Mesendoderm (in vitro differentiated cells): ENCODE data around the gene DCAF4.

Source experiments
- DNase-seq: peaks from one replicate; pipeline ENCODE4 v3.0.0; 2013
- H2AK5ac ChIP-seq: 2 replicates; pipeline ENCODE4 v1.6.1; 2013; ENCODE audit warnings: low read length, inconsistent platforms
- H2BK120ac ChIP-seq: 2 replicates; pipeline ENCODE4 v1.6.1; 2013; ENCODE audit warnings: low read depth, mild to moderate bottlenecking, low read length, moderate library complexity, mixed read lengths
- H2BK15ac ChIP-seq: replicated peaks from 2 replicates; pipeline ENCODE4 v1.6.1; 2013; ENCODE audit warnings: low read depth, mild to moderate bottlenecking, moderate library complexity
- H2BK5ac ChIP-seq: 2 replicates; pipeline ENCODE4 v1.6.1; 2013; ENCODE audit warnings: low read length, inconsistent platforms
- H3K18ac ChIP-seq: 2 replicates; pipeline ENCODE4 v1.6.1; 2013; ENCODE audit warnings: mild to moderate bottlenecking, low read length, mixed read lengths
- H3K23ac ChIP-seq: one replicate; pipeline ENCODE4 v1.6.1; 2013; ENCODE audit warnings: low read length
- H3K27ac ChIP-seq: 2 replicates; pipeline ENCODE4 v1.5.1; 2013; ENCODE audit warnings: low read depth, mild to moderate bottlenecking, inconsistent platforms, low read length, moderate library complexity
- H3K27me3 ChIP-seq: 2 replicates; pipeline ENCODE4 v1.6.1; 2013; ENCODE audit warnings: low read length, control low read depth, mild to moderate bottlenecking, inconsistent platforms; ENCODE audit not compliant: insufficient read depth, poor library complexity
- H3K36me3 ChIP-seq: 2 replicates; pipeline ENCODE4 v1.6.1; 2013; ENCODE audit warnings: low read length, inconsistent platforms; ENCODE audit not compliant: control insufficient read depth, insufficient read depth
- H3K4ac ChIP-seq: one replicate; pipeline ENCODE4 v1.6.1; 2013; ENCODE audit warnings: low read depth, mild to moderate bottlenecking, low read length, moderate library complexity
- H3K4me1 ChIP-seq: 2 replicates; pipeline ENCODE4 v1.6.1; 2013; ENCODE audit warnings: low read depth, low read length, inconsistent platforms; ENCODE audit not compliant: control insufficient read depth
- H3K4me2 ChIP-seq: 2 replicates; pipeline ENCODE4 v1.6.1; 2013; ENCODE audit warnings: low read length
- H3K4me3 ChIP-seq: 2 replicates; pipeline ENCODE4 v1.5.1; 2013; ENCODE audit warnings: mild to moderate bottlenecking, low read length
- H3K56ac ChIP-seq: one replicate; pipeline ENCODE4 v1.6.1; 2013; ENCODE audit warnings: low read length
- H3K79me1 ChIP-seq: 2 replicates; pipeline ENCODE4 v1.6.1; 2013; ENCODE audit warnings: low read length, inconsistent platforms
- H3K79me2 ChIP-seq: 2 replicates; pipeline ENCODE4 v1.6.1; 2013; ENCODE audit warnings: mild to moderate bottlenecking, low read length; ENCODE audit not compliant: control insufficient read depth, insufficient read depth
- H3K9ac ChIP-seq: 2 replicates; pipeline ENCODE4 v1.6.1; 2013; ENCODE audit warnings: low read length, inconsistent platforms
- H4K5ac ChIP-seq: one replicate; pipeline ENCODE4 v1.6.1; 2013; ENCODE audit warnings: low read length
- H4K8ac ChIP-seq: one replicate; pipeline ENCODE4 v1.6.1; 2013; ENCODE audit warnings: low read depth, mild to moderate bottlenecking, control low read depth, low read length, moderate library complexity
- WGBS: extraction: QIAGEN DNeasy Blood & Tissue Kit; methylation state at CpG from one replicate; pipeline ENCODE4 v1.1.7; 2013; ENCODE audit warnings: low lambda C conversion rate, missing lambda C conversion rate; ENCODE audit not compliant: insufficient coverage; ENCODE audit errors: extremely low coverage; 5-methylcytosine and 5-hydroxymethylcytosine counted together

DCAF4 gene

GRCh38 chr14:72978856-72979255, 52.6 kb downstream of the DCAF4 start:
- no peak overlapping the region for H2BK120ac ChIP-seq
- no peaks in the 10 kb centered on the region for H3K79me1 ChIP-seq
- H2BK5ac ChIP-seq: no peak overlapping the region
- H3K4me2 ChIP-seq: no peak overlapping the region
- H3K9ac ChIP-seq: no peak overlapping the region
- WGBS: no CpG with 5 or more reads among the region's 9 CpGs
- H4K5ac ChIP-seq: no peak overlapping the region
- no peak for DNase-seq
- no peak overlapping the region for H3K18ac ChIP-seq
- no peak overlapping the region for H3K27ac ChIP-seq
- H3K4ac ChIP-seq: no peak overlapping the region
- no peaks in the 10 kb centered on the region for H3K79me2 ChIP-seq
- no peak overlapping the region for H3K4me3 ChIP-seq
- H4K8ac ChIP-seq: no peak overlapping the region
- no peak overlapping the region for H2AK5ac ChIP-seq
- H2BK15ac ChIP-seq: no peak overlapping the region
- no peaks in the 10 kb centered on the region for H3K4me1 ChIP-seq
- no peaks in the 10 kb centered on the region for H3K27me3 ChIP-seq
- no peak overlapping the region for H3K56ac ChIP-seq
- peaks cover 2% of the 10 kb centered on the region for H3K36me3 ChIP-seq
- H3K23ac ChIP-seq: no peak overlapping the region

- H4K5ac ChIP-seq: no peak overlapping the region
- H3K27me3 ChIP-seq: no peaks in the 10 kb centered on the region
- H3K4ac ChIP-seq: no peak overlapping the region
- no peak overlapping the region for H3K18ac ChIP-seq
- no peak overlapping the region for H2BK120ac ChIP-seq
- no peak overlapping the region for H3K23ac ChIP-seq
- DNase-seq: no peak
- no peak overlapping the region for H3K4me2 ChIP-seq
- no peak overlapping the region for H4K8ac ChIP-seq
- no CpG with 5 or more reads among the region's 8 CpGs for WGBS
- H3K79me1 ChIP-seq: no peaks in the 10 kb centered on the region
- H3K27ac ChIP-seq: no peak overlapping the region
- no peak overlapping the region for H2BK5ac ChIP-seq
- H2BK15ac ChIP-seq: no peak overlapping the region
- no peak overlapping the region for H3K4me3 ChIP-seq
- no peak overlapping the region for H2AK5ac ChIP-seq
- no peak overlapping the region for H3K9ac ChIP-seq
- H3K56ac ChIP-seq: no peak overlapping the region
- no peaks in the 10 kb centered on the region for H3K36me3 ChIP-seq
- H3K4me1 ChIP-seq: no peaks in the 10 kb centered on the region
- no peaks in the 10 kb centered on the region for H3K79me2 ChIP-seq
These were observed 54.6 kb downstream of the DCAF4 start for GRCh38 chr14:72980863-72981262.

- H3K36me3 ChIP-seq: no peaks in the 10 kb centered on the region
- no peak overlapping the region for H4K8ac ChIP-seq
- no peak overlapping the region for H2BK5ac ChIP-seq
- no peaks in the 10 kb centered on the region for H3K79me1 ChIP-seq
- H2BK120ac ChIP-seq: no peak overlapping the region
- H3K4me2 ChIP-seq: no peak overlapping the region
- DNase-seq: no peak
- no peak overlapping the region for H3K4me3 ChIP-seq
- no peak overlapping the region for H3K4ac ChIP-seq
- no peak overlapping the region for H3K18ac ChIP-seq
- H3K27ac ChIP-seq: no peak overlapping the region
- no peaks in the 10 kb centered on the region for H3K4me1 ChIP-seq
- H3K23ac ChIP-seq: no peak overlapping the region
- H4K5ac ChIP-seq: no peak overlapping the region
- H3K27me3 ChIP-seq: no peaks in the 10 kb centered on the region
- no peak overlapping the region for H2AK5ac ChIP-seq
- H3K79me2 ChIP-seq: no peaks in the 10 kb centered on the region
- H2BK15ac ChIP-seq: no peak overlapping the region
- no peak overlapping the region for H3K9ac ChIP-seq
- no CpG with 5 or more reads among the region's 3 CpGs for WGBS
- H3K56ac ChIP-seq: no peak overlapping the region
These were observed 56.0 kb downstream of the DCAF4 start for GRCh38 chr14:72982146-72982708.

GRCh38 chr14:72986214-72986613, 60.0 kb downstream of the DCAF4 start:
- Histone ChIP-seq H3K4me1 (no peaks in the 10 kb centered on the region), H3K9ac (no peak overlapping the region), H3K23ac (no peak overlapping the region), H4K5ac (no peak overlapping the region), H3K27ac (no peak overlapping the region), H3K4ac (no peak overlapping the region), H3K4me2 (no peak overlapping the region), H3K79me2 (no peaks in the 10 kb centered on the region), H3K36me3 (no peaks in the 10 kb centered on the region), H3K56ac (no peak overlapping the region), H4K8ac (no peak overlapping the region), H2BK120ac (no peak overlapping the region), H3K79me1 (no peaks in the 10 kb centered on the region), H2AK5ac (no peak overlapping the region), H3K4me3 (no peak overlapping the region), H2BK5ac (no peak overlapping the region), H3K27me3 (no peaks in the 10 kb centered on the region), H3K18ac (no peak overlapping the region), H2BK15ac (no peak overlapping the region)
- DNase-seq: no peak
- WGBS: no CpG with 5 or more reads among the region's 3 CpGs

- no peak for DNase-seq
- H4K8ac ChIP-seq: no peak overlapping the region
These were observed 60.6 kb downstream of the DCAF4 start for GRCh38 chr14:72986857-72987256.

GRCh38 chr14:72990171-72990570, 63.9 kb downstream of the DCAF4 start:
- Histone ChIP-seq H3K79me1 (no peaks in the 10 kb centered on the region), H2BK15ac (no peak overlapping the region), H3K56ac (no peak overlapping the region), H3K36me3 (no peaks in the 10 kb centered on the region), H4K5ac (no peak overlapping the region), H3K23ac (no peak overlapping the region), H3K4me3 (no peak overlapping the region), H3K4me1 (no peaks in the 10 kb centered on the region), H3K4me2 (no peak overlapping the region), H3K79me2 (no peaks in the 10 kb centered on the region), H2BK5ac (no peak overlapping the region), H2BK120ac (no peak overlapping the region), H2AK5ac (no peak overlapping the region), H3K27ac (no peak overlapping the region), H3K18ac (no peak overlapping the region), H3K27me3 (no peaks in the 10 kb centered on the region), H3K4ac (no peak overlapping the region), H3K9ac (no peak overlapping the region), H4K8ac (no peak overlapping the region)
- no peak for DNase-seq
- no CpG with 5 or more reads among the region's 8 CpGs for WGBS

More at GRCh38 chr14:72986857-72987256, 60.6 kb downstream of the DCAF4 start:
- Histone ChIP-seq H3K79me1 (no peaks in the 10 kb centered on the region), H3K9ac (no peak overlapping the region), H2AK5ac (no peak overlapping the region), H3K27ac (no peak overlapping the region), H3K4me1 (no peaks in the 10 kb centered on the region), H2BK15ac (no peak overlapping the region), H3K4me2 (no peak overlapping the region), H3K4ac (no peak overlapping the region), H3K23ac (no peak overlapping the region), H3K79me2 (no peaks in the 10 kb centered on the region), H3K36me3 (no peaks in the 10 kb centered on the region), H2BK120ac (no peak overlapping the region), H3K56ac (no peak overlapping the region), H4K5ac (no peak overlapping the region), H3K18ac (no peak overlapping the region), H3K27me3 (no peaks in the 10 kb centered on the region), H2BK5ac (no peak overlapping the region), H3K4me3 (no peak overlapping the region)
- WGBS: no CpG with 5 or more reads among the region's 2 CpGs
